Measurements from ENCODE around the gene MRFAP1L1.
"Not testable (repeated sequence)": the region's sequence is repeated elsewhere in the genome, so short reads cannot be mapped to it uniquely, and the experiment has no call there.

MRFAP1L1 gene

DNA sequence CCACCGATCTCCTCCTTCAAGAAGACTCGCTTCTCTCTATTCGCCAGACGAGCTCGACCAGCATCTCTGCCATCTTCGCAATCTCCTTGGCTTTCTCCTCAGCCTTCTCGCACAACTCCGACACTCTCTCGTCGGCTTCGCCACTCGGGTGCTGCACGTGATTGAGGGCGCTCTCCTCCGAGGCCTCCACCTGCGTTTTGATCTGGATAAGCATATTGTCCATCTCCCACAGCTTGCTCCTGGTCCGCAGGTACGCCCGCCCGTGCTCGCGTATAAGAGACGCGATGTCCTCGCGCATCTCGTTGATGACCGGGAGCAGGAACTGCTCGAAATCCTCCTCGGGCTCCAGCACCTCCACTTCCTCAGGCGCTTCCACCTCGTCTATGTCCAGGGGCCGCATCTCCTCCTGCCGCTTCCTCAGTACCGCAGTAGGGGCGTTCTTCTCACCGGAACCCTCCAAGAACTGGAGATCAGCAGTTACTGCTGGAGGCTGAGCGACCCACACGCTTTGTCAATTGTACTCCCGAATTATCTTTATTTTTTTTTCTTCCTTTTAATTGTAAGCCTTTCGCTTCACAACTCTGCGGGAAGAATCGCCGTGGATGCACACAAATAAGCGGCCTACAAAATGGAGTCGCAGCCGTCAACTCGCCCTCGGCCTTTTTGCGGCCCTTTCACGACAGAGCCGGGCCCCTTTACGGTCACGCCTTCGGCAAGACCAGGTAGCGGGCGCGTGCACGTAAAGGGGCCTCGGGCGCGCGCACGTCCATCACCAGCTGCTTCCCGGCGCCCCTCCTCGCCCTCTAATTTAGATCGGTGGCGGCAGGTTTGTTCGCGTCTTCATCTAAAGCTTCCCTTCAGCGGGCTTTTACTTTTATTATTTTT, at the start of gene MRFAP1L1:
Gene MRFAP1L1, minus strand, starts transcription at position 636 of the 885 bp plus-strand sequence. Its CDS starts 236 bp downstream, at position 400.
- DNase-seq (ENCODE audit: low spot score): peak; percentile 96

DNA sequence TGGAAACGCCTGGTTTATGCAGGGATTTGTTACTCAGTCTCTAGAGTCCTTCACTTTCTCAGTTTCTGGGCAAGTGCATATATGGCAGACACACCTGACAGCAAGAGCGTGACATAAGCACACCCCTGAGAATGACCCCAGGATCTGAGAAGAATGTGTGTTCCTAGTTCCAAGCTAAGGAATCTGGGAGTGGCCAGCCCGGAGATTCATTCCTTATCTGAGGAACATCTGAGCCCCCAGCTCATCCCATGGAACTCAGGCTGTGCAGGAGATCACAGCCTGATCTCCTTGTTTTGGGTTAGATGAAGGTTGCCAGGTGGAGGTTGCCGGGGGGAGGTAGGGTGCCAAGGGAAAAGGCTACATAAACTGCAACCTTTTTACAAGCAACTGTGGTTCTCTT, 49.1 kb upstream of the MRFAP1L1 start:
- DNase-seq (ENCODE audit: low spot score): no peak

DNA sequence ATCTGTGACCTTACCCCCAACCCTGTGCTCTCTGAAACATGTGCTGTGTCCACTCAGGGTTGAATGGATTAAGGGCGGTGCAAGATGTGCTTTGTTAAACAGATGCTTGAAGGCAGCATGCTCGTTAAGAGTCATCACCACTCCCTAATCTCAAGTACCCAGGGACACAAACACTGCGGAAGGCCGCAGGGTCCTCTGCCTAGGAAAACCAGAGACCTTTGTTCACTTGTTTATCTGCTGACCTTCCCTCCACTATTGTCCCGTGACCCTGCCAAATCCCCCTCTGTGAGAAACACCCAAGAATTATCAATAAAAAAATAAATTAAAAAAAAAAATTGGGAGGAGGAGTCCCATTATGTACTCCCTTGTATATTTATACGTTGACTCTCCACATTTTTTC, 46.7 kb upstream of the MRFAP1L1 start:
- DNase-seq (ENCODE audit: low spot score): not testable (repeated sequence)

DNA sequence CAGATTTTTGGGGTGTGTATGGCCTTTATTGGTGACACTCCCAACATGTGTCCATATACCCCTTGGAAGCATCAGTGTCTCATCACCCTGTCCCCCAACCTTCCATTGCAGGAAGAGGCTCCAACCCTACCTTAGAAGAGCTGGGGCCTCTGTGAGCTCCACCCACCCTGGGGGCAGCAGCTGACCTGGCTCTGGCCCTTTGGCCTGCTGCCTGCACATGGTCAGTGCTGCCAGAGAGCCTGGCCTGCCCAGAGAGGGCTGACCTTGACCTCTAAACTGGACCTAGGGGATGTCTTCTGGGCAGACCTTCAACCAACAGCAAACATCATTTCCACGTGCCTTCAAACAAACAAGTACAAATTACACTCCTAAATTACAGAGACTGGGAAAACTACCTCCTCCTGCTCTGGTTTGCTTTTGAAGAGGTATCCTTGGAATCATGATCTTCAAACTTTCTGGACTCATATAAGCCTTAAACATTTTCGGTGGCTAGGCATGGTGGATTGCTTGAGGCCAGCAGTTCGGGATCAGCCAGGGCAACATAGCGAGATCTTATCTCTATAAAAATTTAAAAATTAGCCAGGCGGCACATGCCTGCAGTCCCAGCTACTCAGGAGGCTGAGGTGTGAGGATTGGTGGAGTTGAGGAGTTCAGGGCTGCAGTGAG, 45.6 kb upstream of the MRFAP1L1 start:
- DNase-seq (ENCODE audit: low spot score): no peak

DNA sequence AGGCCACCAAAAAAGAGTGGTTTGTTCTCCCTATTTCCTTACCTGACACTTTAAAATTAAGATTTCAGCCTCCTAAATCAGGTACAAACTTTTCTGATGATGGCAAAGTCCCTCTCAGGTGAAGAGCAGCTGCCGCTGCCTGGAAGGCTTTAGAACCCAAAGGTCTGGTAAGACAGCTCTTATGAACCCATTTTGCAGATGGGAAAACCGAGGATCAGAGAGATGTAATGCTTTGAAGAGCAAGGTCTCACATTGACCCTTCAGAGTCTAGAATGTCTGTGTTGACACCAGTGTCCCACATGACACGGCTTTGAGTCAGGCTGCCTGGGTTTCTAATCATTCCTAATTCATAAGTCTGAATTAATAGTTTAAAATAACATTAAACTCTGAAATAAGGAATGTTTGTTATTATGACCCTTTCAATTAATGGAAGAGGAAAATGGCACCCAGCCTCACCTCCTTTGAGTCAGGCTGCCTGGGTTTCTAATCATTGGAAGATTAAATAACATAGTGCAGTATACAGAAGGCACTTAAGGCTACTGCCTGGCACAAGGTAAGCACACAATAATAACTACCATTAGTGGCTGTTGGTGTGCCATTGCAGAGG, 44.9 kb upstream of the MRFAP1L1 start:
- no peak for DNase-seq (ENCODE audit: low spot score)

DNA sequence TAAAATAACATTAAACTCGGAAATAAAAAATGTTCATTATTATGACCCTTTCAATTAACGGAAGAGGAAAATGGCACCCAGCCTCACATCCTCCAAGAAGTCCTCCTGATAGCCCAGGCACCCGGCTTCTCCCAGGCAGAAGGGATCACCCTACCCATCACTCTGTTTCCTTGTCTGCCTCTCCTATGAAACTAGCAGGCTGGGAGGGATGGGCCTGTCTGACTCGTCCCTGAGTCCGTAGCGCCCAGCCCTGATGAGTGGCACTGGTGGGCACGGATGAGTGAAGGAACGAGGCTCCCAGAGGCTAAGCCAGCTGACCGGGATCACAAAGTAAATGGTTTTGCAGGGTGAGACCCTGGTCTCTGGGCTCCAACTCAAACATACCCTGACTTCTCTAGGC, 44.2 kb upstream of the MRFAP1L1 start:
- no peak for DNase-seq (ENCODE audit: low spot score)

DNA sequence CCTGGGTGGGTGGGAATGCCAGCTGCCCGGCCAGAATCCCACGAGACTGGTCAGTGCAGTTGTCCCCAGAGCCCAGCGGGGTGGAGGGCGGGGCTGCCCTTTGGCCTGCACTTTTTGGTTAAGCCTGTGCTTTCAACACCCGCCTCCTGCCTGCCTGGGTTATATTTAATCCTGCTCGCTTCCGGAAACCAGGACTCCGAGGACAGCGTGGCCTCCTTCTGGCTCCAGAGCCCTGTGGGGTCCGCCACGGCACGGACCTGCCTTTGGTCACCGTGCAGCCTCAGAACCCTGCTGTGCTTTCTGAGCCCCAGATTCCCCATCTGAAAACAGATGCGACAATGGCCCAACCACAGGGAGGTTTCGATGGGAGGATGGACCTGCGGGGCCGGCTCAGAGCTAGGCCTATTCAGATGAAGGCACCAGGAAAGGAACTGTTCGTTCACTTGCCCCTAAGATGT, 43.5 kb upstream of the MRFAP1L1 start:
- no peak for DNase-seq (ENCODE audit: low spot score)

DNA sequence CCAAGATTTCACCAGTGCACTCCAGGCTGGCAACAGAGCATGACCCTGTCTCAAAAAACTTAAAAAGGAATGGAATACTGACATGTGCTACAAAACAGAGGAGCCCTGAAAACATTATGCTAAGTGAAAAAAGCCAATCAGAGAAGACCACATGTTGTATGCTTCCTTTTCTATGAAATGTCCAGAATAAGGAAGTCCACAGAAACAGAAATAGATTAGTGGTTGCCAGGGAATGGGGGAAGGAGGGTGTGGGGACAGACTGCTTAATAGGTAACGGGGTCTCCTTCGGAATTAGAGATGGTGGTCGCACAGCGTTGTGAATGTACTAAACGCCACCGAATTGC, 42.8 kb upstream of the MRFAP1L1 start:
- DNase-seq (ENCODE audit: low spot score): no peak

DNA sequence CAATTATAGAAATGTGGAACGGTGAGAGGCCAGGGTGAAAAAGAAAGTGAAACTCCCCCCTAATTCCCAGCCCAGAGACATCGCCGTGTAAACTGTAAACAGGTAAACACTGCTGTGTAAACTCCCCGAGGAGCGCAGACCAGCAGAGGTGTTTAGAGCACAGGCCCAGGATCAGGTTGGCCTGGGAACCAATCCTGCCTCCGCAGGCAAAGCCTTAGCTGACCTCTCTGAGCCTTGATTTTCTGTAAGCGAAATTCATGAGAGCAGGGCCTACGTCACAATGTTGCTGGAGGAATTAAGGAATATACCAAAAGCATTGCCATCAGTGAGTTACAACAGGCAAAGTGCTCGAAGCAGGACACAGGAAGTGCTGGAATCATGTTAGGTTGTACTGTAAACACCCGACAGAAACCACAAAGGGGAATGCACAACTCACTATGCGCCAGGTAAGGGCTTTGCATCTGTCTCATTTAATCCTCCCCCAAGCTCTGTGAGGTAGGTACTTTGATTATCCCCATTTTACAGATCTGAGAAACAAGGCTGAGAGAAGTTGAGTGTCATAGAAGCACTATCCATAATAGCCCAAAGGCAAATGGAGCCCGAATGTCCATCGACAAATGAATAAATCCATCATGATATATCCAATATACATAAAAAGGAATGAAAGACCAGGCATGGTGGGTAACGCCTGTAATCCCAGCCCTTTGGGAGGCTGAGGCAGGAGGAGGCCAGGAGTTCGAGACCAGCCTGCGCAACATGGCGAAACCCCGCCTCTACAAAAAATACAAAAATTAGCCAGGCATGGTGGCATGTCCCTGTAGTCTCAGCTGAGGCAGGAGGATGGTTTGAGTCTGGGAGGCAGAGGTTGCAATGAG, 42.2 kb upstream of the MRFAP1L1 start:
- DNase-seq (ENCODE audit: low spot score): no peak

DNA sequence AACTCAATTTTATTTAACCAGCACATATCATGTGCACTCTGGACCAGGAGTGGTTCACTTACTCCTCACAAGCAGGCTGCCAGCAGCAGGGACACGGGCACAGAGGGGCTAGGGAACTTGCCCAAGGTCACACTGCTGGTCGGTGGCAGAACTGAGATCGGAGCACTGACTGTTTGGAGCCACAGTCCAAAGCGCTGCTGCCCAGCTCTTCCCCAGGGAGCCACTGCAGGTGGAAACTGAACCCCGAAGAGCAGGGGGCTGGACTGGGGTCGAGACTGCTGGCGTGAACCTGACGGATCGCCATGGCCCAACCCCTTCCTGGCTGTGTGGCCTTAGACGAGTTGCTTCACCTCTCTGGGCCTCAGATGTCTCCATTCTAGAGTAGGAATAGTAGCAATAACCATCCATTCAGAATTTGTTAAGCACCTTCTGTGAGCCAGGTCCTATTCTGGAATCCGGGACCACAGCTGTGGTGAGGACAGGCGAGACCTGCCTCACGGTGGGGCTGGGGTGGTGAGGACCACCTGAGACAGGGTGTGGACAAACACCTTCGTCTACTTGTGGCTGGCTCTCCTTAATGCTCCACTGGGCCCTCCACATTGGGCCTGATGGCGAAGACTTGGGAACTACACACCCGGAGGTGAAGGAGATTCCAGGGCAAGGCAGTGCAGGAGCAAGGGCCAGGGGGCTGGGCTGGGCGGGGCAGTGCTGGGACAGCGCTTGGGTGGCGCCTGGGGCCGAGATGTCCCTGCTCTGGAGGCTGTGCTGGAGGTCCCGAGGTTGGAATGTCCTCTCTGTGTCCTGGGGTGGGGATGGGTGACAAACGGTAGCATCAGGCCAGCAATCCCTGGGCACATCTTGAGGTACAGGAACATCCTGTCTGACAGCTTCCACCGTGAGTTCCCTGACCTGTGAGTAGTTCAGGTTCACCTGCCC, 40.9 kb upstream of the MRFAP1L1 start:
- no peak for DNase-seq (ENCODE audit: low spot score)

DNA sequence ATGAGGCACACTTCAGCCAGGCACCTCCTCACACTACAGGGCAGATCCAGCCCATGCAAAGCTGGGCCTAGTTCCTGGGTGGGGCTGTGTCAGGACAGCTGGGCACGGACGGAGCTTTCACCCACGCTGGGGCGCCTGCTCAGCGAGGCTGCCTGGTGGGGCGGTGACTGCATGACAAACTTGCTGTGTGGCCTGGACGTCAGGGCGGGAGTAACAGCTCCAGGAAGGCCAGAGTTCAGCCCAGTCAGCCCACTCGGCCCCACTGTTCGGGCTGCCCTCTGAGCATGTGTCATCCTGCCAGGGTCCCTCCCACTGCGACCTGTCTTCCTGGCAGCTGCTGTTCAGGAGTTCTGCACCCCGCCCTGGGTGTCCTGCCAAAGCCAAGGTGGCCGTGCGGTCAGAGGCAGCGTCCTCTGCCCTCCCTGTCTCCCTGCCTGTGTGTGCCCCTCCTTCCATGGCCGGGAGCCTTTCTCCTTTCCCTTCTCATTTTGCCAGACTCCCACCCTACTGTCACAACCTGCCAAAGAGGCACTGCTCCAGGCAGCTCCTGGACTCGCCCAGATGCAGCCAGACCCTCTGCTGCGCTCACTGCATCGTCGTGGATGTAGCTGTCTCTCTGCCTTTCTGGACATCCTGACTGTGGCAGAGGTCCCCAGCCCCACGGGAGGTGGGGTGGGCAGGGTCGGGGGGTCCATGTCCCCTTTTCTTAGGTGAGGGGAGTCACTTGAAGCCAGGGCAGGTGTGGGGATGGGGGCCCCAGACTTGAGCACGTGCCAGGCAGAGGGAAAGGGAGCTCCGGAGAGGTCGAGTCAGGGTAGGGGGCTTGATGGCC, 39.9 kb upstream of the MRFAP1L1 start:
- no peak for DNase-seq (ENCODE audit: low spot score)

DNA sequence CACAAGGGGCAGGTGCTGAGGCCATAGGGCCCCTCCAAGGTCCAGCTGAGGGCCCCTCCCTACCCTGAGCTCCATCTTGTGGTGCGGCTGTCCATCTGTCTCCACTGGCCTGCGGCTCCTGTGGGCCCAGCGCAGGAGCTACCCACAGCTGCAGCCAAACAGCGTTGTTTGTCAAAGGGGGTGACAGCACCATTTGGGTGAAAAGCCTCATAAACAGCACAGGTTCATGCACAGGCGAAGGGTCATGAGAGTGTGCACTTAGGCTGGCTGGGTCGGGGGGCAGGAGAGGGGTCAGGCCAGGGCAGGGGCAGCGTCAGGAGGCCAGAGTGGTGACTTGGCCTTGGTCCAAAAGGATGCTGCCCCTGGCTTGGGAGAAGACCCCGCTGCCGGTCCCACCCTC, 38.6 kb upstream of the MRFAP1L1 start:
- no peak for DNase-seq (ENCODE audit: low spot score)

DNA sequence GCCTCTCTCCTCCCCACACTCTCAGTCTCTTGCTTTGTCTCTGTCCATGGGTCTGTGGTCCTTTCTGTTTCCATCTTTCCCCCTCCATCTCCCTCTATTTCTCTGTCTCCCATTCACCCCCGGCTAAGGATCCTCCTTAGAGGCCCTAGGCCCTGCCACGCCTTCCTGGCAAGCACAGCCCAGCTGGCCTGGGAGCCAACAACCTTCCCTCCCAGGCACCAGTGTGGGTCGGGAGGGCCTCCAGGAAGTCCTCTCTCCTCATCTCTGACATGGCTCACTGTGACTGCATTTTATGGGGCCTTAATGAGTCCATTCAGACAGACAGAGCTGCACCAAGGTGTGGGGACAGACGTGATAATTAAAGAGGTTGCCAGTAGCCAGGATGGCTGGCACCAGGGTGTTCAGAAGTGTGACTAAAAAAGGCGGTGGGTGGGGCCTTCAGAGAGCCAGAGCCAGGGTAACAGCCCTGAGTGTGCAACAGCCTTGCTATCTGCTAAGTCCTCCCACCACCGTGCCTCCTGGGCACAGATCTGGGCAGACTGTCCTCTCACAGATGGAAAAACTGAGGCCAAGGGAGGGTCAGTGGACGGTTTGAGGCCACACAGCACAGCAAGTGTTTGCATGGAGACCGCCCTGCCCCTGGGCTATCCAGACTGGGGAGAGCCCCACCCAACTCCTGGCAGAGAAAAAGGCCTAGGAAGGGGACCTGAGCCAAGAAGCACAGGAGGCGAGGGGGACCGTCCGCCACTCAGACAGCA, 37.8 kb upstream of the MRFAP1L1 start:
- DNase-seq (ENCODE audit: low spot score): no peak

DNA sequence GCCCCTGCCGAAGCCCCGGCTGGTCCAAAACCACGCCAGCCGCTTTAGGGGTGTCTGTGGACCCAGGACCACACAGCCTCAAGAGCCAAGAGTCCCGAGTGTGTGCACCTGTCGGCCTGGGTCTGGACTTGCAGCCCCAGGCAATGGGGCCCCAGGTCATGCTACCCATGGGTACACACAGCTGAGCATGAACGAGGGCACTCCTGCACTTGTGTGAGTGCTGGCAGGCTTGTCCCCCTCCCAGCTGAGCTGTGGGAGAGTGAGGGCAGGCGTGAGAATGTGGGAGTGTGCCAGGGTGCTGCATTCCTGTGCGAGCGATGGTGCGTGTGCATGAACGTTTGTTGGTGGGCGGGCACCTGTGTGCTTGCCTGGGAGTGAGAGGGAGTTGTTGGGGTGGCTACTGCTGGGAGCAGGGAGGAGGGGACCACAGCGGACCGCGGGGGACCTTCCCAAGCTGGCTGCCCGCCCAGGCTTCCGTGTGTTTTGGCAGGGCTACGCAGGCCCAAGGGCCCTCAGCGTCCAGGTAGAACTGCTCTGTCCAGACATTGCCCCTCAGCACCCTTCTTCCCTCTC, 37.1 kb upstream of the MRFAP1L1 start:
- DNase-seq (ENCODE audit: low spot score): no peak

DNA sequence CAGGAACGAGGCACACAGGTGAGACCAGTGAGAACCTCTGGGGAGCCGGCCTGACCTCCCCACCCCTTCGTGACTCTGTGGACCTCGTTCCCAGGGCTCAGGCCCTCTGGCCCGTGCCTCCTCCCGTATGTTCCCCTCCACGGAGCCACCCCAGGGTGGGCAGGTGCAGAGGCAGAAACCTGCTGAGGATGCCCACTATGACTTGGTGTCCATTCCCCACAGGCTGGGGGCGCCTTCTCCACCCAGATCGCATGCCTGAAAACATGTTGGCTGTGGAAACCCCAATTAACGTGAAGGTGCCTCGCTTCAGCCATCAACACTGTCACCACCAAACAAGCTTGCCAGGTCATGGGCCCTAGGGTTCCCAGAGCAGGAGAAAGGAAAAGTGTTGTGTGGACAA, 33.3 kb upstream of the MRFAP1L1 start:
- no peak for DNase-seq (ENCODE audit: low spot score)

DNA sequence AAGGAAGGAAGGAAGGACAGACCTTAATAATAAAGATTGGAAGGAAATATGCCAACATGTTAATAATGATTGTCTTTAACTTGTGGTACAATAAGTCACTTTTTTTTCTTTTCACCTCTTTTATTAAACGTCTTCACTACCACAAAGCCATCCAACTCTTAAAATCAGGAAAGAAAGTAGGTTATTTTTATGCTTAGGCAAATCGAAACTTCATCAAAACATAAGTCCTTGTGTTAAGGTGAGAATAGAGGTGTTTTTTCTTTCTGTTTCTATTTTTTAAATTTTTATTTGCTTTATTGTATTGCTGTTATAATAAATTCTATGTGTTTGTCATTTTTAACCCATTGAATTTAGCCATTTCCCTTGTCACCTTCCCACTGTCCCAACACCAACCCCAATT, 32.8 kb upstream of the MRFAP1L1 start:
- DNase-seq (ENCODE audit: low spot score): no peak

DNA sequence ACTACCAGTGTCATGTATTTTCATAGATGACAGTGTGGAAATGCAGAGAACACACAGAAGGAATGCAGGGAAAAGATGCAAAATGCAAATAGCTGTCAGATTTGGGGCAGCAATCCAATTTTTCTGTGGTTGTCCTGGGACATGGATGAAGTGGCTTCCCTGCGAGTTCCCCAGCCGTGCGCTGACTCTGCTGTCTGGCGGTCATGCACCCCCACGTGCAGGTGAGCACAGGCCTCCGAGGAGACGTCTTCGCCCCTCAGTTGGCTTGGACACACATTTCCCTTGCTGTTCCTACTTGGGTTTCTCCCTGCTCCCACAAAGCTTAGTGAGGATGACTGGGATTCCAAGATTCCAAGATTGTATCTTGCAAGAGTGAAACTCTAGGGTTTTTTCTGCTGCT, 30.7 kb upstream of the MRFAP1L1 start:
- no peak for DNase-seq (ENCODE audit: low spot score)

DNA sequence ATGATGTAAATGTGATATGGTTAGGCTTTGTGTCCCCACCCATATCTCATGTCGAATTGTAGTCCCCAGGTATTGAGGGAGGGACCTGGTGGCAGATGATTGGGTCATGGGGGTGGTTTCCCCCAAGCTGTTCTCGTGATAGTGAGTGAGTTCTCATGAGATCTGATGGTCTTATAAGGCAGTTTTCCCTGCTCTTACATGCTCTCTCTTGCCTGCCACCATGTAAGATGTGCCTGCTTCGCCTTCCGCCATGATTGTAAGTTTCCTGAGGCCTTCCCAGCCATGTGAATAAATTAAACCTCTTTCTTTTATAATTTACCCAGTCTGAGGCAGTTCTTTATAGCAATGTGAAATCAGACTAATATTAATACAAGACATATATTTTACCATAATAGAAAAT, 30.3 kb upstream of the MRFAP1L1 start:
- no peak for DNase-seq (ENCODE audit: low spot score)

Data from CD4-positive, alpha-beta T cell treated with Interleukin-6 at 100 ng/mL for 8 hours (primary cell).